HepG2 (cell line): Measurements from ENCODE around the gene ACYP2.

Experiments used
- CTCF ChIP-seq: sonication (generic); formaldehyde crosslinking; IDR thresholded peaks from 2 replicates; pipeline ENCODE4 v1.5.0; 2020; ENCODE audit warnings: mild to moderate bottlenecking, missing genetic modification reagents, moderate library complexity
- DPF2 ChIP-seq: sonication (generic); formaldehyde crosslinking; IDR thresholded peaks from 2 replicates; pipeline ENCODE4 v1.4.0; 2020; ENCODE audit warnings: mild to moderate bottlenecking, low read depth, missing genetic modification reagents, borderline replicate concordance
- GTF2F1 ChIP-seq: fragments of 150-350 bp; IDR thresholded peaks from 2 replicates; pipeline ENCODE4 v1.6.1; 2014; ENCODE audit warnings: low read length
- ZNF552 ChIP-seq: sonication (generic); formaldehyde crosslinking; IDR thresholded peaks from 2 replicates; pipeline ENCODE4 v1.9.0; 2022; ENCODE audit warnings: missing genetic modification reagents, mild to moderate bottlenecking, borderline replicate concordance
- ZNF563 ChIP-seq: sonication (generic); formaldehyde crosslinking; IDR thresholded peaks from 2 replicates; pipeline ENCODE4 v1.8.0; 2022; ENCODE audit warnings: mild to moderate bottlenecking, moderate library complexity, missing genetic modification reagents

- no peak for TF ChIP-seq GTF2F1
- no peak for TF ChIP-seq ZNF563 (CRISPR knock-in tag)
- TF ChIP-seq CTCF (CRISPR knock-in tag), result peak; percentile 55
- TF ChIP-seq DPF2 (CRISPR knock-in tag), result no peak
- TF ChIP-seq ZNF552 (CRISPR knock-in tag), result no peak
Observed at GRCh38 chr2:54084600-54084999, 30.8 kb upstream of the ACYP2 start.
